ENCODE measurements around the gene KCNJ9.

KCNJ9 gene

GRCh38 chr1:160066829-160067745 is 14.3 kb upstream of the KCNJ9 start:
- ATAC-seq (ENCODE audit: low read depth) (no peak), DNase-seq (ENCODE audit: low spot score) (no peak)
- Histone ChIP-seq H3K4me3 (ENCODE audit: severe bottlenecking) (no peak overlapping the region), H3K36me3 (ENCODE audit: low read depth) (no peaks in the 10 kb centered on the region), H3K27me3 (ENCODE audit: insufficient read depth, poor library complexity, severe bottlenecking) (peaks cover 11% of the 10 kb centered on the region), H3K4me1 (ENCODE audit: insufficient read depth, poor library complexity, severe bottlenecking) (no peaks in the 10 kb centered on the region), H3K9me3 (ENCODE audit: severe bottlenecking) (no peaks in the 10 kb centered on the region), H3K27ac (ENCODE audit: poor library complexity, severe bottlenecking) (no peak overlapping the region)
- TF ChIP-seq CTCF (IDR thresholded peaks at IDR 0.05; ENCODE audit: poor library complexity, severe bottlenecking) = no peak

GRCh38 chr1:160068225-160068624 is 13.1 kb upstream of the KCNJ9 start:
- DNase-seq (ENCODE audit: low spot score) = no peak
- H3K27ac ChIP-seq (ENCODE audit: poor library complexity, severe bottlenecking) = no peak overlapping the region

GRCh38 chr1:160069460-160070231 is 11.7 kb upstream of the KCNJ9 start, which contains the start of gene KCNJ10:
Gene KCNJ10, minus strand, starts transcription at chr1:160070160. Its CDS starts 27,628 bp downstream, at chr1:160042532.
- peaks cover 11% of the 10 kb centered on the region for H3K27me3 ChIP-seq (ENCODE audit: insufficient read depth, poor library complexity, severe bottlenecking)
- H3K9me3 ChIP-seq (ENCODE audit: severe bottlenecking) = no peaks in the 10 kb centered on the region
- TF ChIP-seq CTCF (IDR thresholded peaks at IDR 0.05; ENCODE audit: poor library complexity, severe bottlenecking) = no peak
- peak within 1 kb of the TSS; percentile 26 for H3K4me3 ChIP-seq (ENCODE audit: severe bottlenecking)
- H3K36me3 ChIP-seq (ENCODE audit: low read depth) = no peaks in the 10 kb centered on the region
- no peaks in the 10 kb centered on the region for H3K4me1 ChIP-seq (ENCODE audit: insufficient read depth, poor library complexity, severe bottlenecking)
- no peak for DNase-seq (ENCODE audit: low spot score)
- H3K27ac ChIP-seq (ENCODE audit: poor library complexity, severe bottlenecking) = no peak within 1 kb of the TSS
- peak; percentile 44 for ATAC-seq (ENCODE audit: low read depth)

More at GRCh38 chr1:160068225-160068624, 13.1 kb upstream of the KCNJ9 start:
- Histone ChIP-seq H3K4me1 (ENCODE audit: insufficient read depth, poor library complexity, severe bottlenecking) (no peaks in the 10 kb centered on the region), H3K36me3 (ENCODE audit: low read depth) (no peaks in the 10 kb centered on the region), H3K9me3 (ENCODE audit: severe bottlenecking) (no peaks in the 10 kb centered on the region), H3K27me3 (ENCODE audit: insufficient read depth, poor library complexity, severe bottlenecking) (peaks cover 11% of the 10 kb centered on the region), H3K4me3 (ENCODE audit: severe bottlenecking) (no peak overlapping the region)
- no peak for TF ChIP-seq CTCF (IDR thresholded peaks at IDR 0.05; ENCODE audit: poor library complexity, severe bottlenecking)
- no peak for ATAC-seq (ENCODE audit: low read depth)

- no peaks in the 10 kb centered on the region for H3K9me3 ChIP-seq (ENCODE audit: severe bottlenecking)
- H3K4me3 ChIP-seq (ENCODE audit: severe bottlenecking) = peak overlapping the region; percentile 26
- no peak overlapping the region for H3K27ac ChIP-seq (ENCODE audit: poor library complexity, severe bottlenecking)
- ATAC-seq (ENCODE audit: low read depth) = peak; percentile 91
- H3K4me1 ChIP-seq (ENCODE audit: insufficient read depth, poor library complexity, severe bottlenecking) = no peaks in the 10 kb centered on the region
- peaks cover 11% of the 10 kb centered on the region for H3K27me3 ChIP-seq (ENCODE audit: insufficient read depth, poor library complexity, severe bottlenecking)
- DNase-seq (ENCODE audit: low spot score) = no peak
- no peak for TF ChIP-seq CTCF (IDR thresholded peaks at IDR 0.05; ENCODE audit: poor library complexity, severe bottlenecking)
- no peaks in the 10 kb centered on the region for H3K36me3 ChIP-seq (ENCODE audit: low read depth)
Observed at GRCh38 chr1:160070243-160071163, 10.8 kb upstream of the KCNJ9 start.

Data from RWPE2 (cell line).